Measurements from ENCODE around the gene CCNQ. TPM values are rescaled to one million over a fixed set of nuclear protein-coding genes. Genes with fewer than 3 reads are reported as not detected.
"Not testable (repeated sequence)": the region's sequence is repeated elsewhere in the genome, so short reads cannot be mapped to it uniquely, and the experiment has no call there.

The CCNQ gene
- polyA plus RNA-seq, 4 donors, result 17.6 to 20.7 (median 19.3) TPM

DNA sequence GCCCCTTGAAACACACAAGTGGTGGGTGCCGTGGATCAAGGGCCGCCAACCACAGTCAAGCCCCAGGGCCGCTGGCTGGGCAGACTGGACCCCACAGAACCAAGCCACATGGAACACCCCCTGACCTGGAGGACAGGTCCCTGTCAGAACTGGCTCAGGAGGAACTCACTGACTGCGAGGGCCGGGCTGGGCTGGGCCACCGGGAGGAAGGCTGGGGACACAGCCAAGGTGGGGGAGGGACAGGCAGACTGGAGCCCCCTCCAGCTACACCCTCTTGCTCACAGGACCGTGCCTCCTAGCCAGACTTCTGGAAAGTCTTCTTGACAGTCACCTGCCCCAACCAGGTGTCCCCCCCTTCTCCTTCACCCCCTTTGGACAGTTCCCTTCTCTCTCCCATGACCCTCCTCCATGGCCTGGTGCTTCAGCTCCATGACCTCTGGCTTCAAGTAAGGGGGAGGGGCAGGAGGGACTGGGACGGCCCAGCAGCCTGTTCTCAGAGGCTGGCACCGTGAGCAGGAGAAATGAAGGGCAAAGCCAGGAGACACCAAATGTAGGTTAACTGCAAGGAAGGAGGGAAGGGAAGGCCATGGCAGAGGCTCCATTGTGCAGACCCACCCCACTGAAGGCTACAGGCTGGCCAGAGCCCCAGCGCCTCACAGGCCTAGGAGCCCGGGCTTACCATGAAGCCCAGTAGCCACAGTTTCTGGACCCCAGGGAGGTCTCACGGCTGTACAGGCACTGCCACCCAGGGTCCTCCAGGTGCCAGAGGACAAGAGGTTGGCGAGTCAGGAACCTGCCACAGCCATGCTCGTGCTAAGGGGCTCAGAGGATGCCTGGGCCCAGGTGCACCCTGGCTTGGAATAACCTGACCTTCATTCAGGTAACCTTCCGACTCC, 25.5 kb upstream of the CCNQ start:
- no peak for DNase-seq (ENCODE audit: low read depth in 4 of 4, low spot score in 3 of 4)

DNA sequence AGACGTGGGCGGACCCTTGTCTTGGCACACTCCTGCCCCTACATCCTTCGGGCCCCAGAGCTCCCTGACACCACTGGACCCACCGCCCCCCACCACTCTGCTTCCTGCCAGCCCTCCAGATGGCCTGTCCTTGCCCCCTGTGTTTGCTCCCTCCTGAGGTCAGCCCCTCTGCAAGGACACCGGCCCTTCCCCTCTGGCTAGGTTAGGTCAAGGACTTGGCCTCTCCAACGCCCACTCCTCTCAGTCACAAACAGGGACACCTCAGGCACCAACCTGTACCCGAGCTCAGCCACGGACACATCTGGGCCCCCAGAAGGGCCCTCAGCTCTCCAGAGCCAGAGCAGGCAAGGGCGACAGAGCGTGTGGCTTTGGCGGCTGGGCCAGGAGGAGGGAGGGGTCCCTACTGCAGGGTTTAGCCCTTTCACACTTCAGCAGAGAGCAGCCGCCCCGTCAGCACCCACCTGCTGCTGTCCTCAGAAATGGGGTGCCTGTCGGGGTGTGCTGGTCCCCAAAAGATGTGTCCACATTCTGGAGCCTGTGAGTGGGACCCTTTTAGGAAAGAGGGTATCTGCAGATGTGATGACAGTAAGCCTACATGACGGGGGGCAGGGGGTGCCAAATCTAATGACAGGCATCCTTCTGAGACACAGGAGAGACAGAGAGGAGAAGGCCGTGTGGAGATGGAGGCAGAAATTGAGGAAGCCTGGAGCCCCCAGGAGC, 24.5 kb upstream of the CCNQ start:
- no peak for DNase-seq (ENCODE audit: low read depth in 4 of 4, low spot score in 3 of 4)

DNA sequence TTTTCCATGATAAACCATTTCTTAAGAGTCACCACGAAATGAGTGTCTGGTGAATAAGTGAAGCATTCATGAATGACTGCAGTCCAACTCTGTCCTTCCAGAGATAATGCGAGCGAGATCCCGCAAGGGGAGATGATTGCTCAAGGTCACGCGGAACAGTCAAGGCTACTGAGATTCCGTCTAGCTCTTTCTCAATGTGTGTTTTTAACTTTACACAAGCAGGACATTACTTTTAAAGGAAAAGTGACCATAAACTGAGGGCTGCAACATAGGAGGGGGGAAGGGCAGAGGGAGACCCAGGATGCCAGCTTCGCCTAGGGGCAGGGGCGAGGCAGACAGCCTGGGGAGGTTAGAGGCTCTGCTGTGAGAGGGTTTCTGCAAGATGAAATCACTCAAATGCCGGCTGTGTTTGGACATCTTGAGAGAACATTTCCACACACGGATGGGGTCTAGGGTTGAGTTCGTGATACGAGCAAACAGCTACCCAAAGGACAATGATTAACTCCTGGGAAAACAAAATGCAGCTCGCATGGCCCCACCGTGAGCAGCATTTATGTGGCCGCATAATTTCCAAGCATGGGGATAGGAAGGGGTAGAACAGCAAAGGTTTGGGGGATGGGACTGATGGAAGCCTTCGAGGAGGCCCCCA, 23.8 kb upstream of the CCNQ start:
- DNase-seq (ENCODE audit: low read depth in 4 of 4, low spot score in 3 of 4), result no peak

DNA sequence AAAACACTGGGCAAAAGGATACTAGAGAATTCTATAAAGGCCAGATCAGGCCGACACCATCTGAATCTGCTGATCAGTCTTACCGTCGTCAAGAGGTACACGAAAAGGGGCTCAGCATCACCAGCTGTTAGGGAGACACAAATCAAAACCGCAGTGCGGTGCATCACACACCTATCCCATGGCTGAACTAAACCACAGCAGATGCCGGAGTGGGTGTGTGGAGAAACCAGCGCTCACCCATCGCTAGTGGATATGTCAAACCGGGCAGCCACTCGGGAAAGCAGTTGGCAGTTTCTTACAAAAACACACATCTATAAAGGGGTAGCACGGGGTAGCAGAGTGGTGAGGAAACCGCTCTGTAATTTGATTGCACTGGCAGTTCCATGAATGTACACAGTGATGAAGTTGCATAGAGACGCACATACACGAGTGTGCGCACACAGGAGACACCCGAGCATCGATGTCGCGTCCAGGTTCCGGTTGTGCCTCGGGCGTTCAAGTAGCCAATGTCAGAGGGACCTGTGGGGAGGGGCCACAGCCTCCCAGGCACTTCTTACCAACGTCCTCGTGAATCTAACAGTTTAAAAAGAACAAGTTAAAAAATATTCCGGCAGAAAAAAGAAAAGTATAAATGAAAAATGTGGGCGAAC, 23.1 kb upstream of the CCNQ start:
- no peak for DNase-seq (ENCODE audit: low read depth in 4 of 4, low spot score in 3 of 4)

DNA sequence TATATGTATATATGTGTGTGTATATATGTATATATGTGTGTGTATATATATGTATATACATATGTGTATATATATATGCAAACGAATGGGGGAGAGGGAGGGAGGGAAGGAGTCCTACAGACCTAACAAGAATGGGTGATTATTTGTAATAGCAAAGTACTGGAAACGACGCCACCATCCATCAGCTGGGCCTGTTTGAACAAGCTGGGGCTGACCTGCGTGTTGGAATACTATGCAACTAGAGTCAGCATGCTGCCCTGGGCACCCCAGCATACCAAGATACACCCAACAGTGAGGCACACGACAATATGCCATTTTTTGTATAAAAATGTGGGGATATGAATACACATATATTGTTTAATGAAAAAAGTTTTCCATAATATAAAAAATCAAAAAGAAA, 21.6 kb upstream of the CCNQ start:
- no peak for DNase-seq (ENCODE audit: low read depth in 4 of 4, low spot score in 3 of 4)

DNA sequence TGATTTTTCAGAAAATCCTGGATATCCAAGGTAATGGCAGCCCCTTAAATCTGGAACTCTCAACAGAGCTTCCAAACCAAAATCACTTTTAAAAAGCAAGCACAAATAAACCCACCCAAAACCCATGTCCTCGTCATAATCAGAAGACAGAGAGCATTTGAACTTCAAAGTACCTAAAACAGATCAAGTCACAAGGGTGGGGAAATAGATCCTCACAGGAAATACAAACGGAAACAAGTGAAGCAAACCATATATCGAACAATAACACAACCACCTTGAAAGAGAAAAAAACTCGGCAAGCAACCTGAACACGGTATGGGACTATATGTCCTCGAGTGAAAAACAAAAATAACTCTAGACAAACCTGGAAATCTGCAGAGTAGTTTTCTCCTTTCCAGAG, 15.9 kb upstream of the CCNQ start:
- no peak for DNase-seq (ENCODE audit: low read depth in 4 of 4, low spot score in 3 of 4)

DNA sequence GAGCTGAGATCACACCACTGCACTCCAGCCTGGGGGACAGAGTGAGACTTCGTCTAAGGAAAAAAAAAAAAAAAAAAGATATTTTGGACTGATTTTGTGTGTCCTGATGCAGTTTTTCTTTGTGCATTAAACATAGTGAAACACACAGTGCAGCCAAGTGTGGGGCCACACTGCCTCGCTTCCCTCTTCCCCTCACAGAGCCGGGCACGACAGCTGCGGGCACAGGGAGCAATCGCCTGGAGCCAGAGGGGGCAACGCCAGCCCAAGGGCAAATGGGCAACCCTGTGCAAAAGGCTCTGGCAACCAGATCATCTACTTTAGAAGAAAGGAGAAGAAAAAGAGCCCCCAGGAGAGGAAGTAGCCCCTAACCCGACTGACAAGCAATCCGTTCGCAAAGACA, 13.5 kb upstream of the CCNQ start:
- no peak for DNase-seq (ENCODE audit: low read depth in 4 of 4, low spot score in 3 of 4)

DNA sequence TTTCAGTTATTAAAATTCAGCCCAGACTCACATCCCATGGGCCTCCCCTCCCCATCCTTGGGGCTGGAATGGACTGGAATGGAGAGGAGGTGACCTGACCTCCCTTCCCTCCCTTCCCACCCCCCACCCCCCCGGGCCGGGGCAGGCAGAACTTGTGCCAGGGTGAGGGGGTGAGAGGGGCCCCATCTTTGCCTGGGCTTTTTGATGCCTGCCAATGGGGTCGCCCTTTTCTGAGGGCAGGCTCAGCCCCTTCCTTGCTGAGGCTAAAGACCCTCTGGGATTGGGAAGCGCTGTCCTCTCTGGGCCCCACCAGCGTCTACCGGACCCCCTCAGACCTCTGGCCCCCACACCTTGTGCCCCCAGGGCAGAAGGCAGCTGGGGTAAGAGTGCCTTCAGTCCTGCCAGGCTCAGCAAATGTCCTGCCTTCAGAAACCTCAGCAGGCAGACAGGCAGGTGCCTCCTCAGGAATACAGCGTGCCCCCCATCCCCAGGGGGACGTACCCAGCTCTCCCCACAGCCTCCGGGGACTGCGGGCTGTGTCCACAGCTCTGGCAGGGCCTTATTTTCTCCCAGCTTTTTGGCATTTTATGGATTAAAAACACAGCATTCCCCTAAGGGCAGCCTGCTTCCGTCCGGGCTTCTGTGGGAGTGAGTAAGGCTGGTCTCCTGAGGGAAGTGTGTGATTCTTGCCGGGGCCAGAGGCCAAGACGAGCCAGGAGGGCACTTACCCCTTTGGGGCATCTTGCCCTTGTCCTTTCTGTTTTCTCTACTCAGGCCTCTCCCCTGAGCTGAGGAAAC, 12.6 kb upstream of the CCNQ start:
- DNase-seq (ENCODE audit: low read depth in 4 of 4, low spot score in 3 of 4), result no peak

DNA sequence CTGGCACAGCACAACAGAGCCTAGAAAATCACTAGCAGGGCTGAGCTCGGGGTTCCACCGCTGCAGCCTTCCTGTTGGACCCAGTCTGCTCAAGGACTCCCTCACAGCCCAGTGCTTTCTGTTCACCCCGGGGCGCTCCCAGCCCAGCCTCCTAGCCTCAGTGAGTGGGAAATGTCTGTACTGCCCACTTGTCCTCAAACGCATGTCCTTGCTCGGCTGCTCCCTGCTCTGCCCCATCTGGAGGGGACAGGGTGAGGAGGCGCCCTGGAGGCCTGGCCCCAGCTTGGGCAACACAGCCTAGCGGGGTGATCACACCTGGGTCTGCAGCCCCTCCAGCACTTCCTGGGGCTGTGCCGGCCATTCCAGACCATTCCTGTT, 11.9 kb upstream of the CCNQ start:
- no peak for DNase-seq (ENCODE audit: low read depth in 4 of 4, low spot score in 3 of 4)

DNA sequence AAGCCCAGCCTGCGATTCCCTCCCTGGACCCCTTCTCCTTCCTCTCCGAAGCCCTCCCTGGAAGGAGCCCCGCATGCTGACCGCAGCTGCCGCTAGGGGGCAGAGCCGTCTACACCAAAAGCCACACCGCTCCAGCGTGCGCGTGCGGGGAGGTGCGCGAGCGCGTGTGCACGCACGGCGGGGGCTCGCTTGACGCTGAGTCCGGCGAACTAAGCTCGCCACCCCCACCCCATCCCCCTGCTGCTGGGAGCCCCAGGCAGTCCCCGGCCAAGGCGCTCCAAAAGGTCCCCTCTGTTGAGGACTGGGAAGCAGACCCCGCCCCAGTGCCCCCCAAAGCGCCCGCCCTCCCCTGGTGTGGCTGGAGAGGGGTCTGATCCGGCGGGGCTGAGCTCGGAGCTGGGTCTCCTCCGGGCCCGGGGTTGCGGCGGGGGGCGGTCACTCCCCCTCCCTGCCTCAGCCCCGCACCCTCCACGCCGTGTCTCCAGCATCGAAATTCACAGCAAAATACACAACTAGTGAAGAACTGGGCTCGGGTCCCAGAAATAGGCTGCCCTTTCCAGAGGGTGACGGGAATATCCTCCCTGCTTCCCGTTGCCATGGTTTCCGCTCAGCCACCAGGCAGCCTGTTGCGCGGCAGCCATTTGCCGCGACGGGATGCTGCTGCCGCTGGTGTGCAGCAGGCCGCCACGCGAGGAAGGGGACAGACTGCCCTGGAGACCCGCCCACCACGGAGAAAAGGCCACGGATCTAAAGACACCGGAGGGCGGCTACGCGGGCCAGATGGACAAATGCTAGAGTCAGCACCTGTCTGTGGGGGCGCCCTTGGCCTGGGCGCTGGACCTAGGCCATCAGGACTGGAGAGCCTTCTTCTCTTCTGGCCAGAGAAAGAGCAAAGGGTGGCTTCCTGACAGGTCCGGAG, 11.2 kb upstream of the CCNQ start:
- DNase-seq (ENCODE audit: low read depth in 4 of 4, low spot score in 3 of 4), result peak in 3 of 4 donors; percentile 43 to 61 (median 50)

DNA sequence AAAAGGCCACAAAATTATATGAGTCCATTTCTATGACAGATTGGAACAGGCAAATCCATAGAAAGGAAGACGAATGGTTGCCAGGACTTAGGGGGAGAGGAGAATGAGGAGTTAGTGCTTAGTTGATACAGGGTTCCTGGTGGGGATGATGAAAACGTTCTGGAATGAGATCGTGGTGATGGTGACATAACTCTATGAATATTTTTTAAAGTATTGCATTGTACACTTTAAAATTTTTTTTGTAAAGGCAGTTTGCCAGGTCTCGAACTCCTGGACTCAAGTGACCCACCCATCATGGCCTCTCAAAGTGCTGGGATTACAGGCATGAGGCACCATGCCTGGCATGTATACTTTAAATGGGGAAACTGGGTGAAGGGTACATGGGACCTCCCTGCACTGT, 9.9 kb upstream of the CCNQ start:
- no peak for DNase-seq (ENCODE audit: low read depth in 4 of 4, low spot score in 3 of 4)

DNA sequence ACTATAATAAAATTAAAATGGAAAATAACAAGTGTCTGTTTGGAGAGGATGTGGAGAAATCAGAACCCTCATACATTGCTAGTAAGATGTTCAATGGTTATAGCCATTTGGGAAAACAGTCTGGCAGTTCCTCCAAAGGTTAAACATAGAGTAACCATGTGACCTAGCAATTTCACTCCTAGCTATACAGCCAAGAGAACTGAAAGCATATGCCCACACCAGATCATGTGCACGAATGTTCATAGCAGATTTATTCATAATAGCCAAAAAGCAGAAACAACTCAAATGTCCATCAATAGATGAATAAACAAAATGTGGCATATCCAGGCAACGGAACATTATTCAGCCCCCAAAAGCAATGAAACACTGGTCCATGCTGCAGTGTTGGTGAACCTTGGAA, 9.4 kb upstream of the CCNQ start:
- no peak for DNase-seq (ENCODE audit: low read depth in 4 of 4, low spot score in 3 of 4)

DNA sequence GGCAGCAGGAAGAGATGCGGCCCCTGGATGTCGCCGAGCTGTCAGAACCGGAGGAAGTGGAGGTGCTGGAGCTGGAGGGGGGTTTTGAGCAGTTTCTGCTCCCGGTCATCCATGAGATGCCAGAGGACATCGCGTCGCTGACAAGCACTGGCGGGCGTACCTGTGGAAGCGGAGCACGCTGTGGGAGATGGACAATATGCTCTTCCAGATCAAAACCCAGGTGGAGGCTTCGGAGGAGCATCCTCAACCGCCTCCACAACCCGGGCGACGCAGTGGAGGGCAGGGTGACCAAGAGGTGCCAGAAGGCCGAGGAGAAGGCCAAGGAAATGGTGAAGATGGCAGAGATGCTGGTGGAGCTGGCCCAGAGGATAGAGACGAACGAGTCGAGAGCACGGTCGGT, 7.6 kb upstream of the CCNQ start:
- DNase-seq (ENCODE audit: low read depth in 4 of 4, low spot score in 3 of 4), result no peak

DNA sequence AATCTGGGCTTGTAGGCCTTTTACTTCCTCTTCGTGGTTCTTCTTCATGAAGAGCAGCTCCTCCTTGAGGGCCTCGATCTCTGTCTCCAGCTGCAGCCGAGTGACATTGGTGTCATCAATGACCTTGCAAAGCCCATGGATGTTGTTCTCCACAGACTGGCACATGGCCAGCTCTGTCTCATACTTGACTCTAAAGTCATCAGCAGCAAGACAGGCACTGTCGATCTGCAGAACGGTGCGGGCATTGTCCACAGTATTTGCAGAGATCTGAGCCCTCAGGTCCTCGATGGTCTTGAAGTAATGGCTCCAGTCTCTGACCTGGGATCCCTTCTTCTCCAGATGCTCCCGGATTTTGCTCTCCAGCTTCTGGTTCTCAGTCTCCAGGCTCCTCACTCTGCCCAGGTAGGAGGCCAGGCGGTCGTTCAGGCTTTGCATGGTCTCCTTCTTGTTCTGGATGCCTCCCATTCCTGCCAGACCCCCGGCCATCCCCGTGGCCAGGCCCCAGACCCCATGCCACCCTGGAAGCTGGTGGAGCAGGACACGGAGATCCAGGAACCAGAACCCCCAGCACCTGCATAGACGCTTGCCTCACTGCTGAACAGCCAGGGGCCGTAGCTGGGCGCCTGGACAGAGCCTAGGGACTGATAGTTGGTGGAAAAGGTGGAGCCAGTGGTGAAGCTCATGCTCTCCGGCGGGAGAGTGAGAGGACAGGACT, 5.9 kb upstream of the CCNQ start:
- not testable (repeated sequence) for DNase-seq (ENCODE audit: low read depth in 4 of 4, low spot score in 3 of 4)

DNA sequence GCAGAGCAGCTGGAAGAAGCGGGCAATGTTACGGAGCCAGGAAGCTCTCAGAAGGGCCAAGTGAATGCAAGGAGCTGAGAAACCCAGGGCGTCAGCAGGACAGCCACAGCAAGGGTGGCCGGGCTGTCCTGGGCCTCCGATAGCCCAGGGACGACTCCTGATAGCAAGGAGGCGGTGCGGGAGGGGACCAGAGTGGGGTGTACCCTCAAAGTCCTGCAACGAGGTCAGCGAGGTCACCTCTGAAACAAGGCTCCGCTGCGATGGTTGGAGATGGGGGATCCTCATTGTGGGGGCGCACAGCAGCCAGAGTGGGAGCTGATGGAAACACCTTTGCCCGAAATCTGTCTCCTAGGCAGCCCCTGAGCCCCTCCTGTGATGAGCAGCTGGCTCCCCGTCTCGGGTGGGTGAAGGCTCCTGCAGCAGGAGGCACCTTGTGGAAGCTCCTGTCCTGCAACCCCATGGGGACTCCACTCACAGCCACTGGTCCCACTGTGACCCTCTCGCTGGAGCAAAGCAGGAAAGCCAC, 4.3 kb upstream of the CCNQ start:
- DNase-seq (ENCODE audit: low read depth in 4 of 4, low spot score in 3 of 4), result no peak

DNA sequence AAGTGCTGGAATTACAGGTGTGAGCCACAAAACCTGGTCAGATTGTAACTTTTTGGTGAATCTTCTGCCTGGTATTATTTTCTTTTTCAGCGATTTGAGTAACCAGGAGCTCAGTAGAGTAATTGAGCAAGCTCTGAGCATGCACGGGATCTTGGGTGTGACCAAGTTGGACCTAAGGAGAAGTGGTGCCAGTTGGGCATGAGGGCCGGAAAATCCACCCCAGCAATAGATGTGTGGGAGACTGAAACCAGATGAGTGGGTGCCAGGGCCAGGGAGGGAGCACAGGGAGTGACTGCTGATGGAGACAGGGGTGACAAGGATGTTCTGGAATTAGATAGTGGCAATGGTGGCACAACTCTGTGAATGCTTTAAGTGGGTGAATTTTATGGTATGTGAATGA, 3.7 kb upstream of the CCNQ start:
- DNase-seq (ENCODE audit: low read depth in 4 of 4, low spot score in 3 of 4), result no peak

DNA sequence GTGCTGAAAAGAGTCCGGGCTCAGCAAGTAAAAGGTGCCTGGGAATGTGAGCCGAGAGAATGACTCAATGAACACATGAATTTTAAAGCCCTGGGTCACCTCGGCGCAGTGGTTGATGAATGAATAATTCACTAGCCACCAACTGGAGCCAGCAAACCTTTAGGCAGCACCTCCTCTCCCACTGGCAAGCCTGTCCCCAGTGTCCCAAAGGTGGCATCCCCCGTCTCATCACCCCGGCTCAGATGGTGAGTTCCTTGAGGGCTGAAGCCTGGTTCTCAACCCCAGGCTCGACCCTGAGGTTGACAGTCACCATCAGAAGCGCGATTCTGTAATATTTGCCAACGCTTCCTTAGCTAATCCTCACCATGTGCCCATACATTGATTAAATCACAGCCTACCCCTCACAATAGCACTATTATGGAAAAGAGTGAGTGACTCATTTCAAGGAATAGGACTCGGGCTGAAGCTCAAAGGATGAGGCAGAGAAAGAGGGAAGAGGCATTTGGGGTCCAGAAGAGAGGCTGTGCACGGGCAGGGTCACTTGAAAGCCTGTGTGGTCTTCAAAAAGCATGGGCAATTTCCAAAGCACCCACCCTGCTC, 2.7 kb upstream of the CCNQ start:
- DNase-seq (ENCODE audit: low read depth in 4 of 4, low spot score in 3 of 4), result no peak

DNA sequence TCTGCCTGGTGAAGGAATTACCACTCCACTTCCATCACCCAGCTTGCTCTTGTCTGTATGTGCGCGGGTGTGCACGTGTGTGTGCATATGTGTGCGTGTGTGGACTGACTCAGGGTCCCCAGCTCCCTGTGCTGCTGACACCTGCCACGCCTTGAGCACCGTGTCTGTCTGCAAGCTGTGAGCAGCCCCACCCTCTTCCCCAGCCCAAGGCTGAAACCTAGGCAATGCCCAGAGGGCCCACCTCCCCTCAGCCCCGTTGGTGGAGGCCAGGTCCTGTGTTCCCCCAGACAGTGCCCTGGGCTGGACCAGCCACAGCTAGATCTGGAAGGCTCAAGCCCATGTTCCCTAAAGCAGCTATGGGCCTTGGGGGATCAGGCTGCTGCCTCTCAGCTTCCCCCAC, 2.0 kb upstream of the CCNQ start:
- no peak for DNase-seq (ENCODE audit: low read depth in 4 of 4, low spot score in 3 of 4)
